GM23338 (cell line): ENCODE data around the gene SNAP47. TPM values are rescaled to one million over a fixed set of nuclear protein-coding genes. Genes with fewer than 3 reads are reported as not detected.

Experiments used
- ATAC-seq: fragments of 200-7000 bp; cut with Tn5 transposase; 3 replicates; pipeline ENCODE4 v1.9.1; 2020
- DNase-seq: peaks from one replicate; pipeline ENCODE4 v3.0.0-alpha.2; 2015; ENCODE audit warnings: low spot score
- H2AFZ ChIP-seq: fragments of 200-600 bp; sonication (generic); 2 replicates; pipeline ENCODE4 v1.8.0; 2016; ENCODE audit warnings: antibody characterized with exemption, mild to moderate bottlenecking, moderate library complexity
- H3F3A ChIP-seq: fragments of 200-600 bp; sonication (generic); replicated peaks from 2 replicates; pipeline ENCODE4 v1.8.0; 2017; ENCODE audit warnings: antibody characterized with exemption, mixed run types, low read depth
- H3K27ac ChIP-seq: fragments of 200-600 bp; sonication (generic); 2 replicates; pipeline ENCODE4 v1.6.1; 2016; ENCODE audit warnings: low read depth
- H3K27me3 ChIP-seq: fragments of 200-600 bp; sonication (generic); 2 replicates; pipeline ENCODE4 v1.8.0; 2016; ENCODE audit warnings: mild to moderate bottlenecking, mixed run types, moderate library complexity; ENCODE audit not compliant: insufficient read depth
- H3K36me3 ChIP-seq: fragments of 200-600 bp; sonication (generic); 2 replicates; pipeline ENCODE4 v1.8.0; 2016; ENCODE audit warnings: mild to moderate bottlenecking; ENCODE audit not compliant: insufficient read depth
- H3K4me1 ChIP-seq: fragments of 200-600 bp; sonication (generic); 2 replicates; pipeline ENCODE4 v1.8.0; 2016; ENCODE audit warnings: mild to moderate bottlenecking, moderate library complexity; ENCODE audit not compliant: insufficient read depth
- H3K4me2 ChIP-seq: fragments of 200-600 bp; sonication (generic); 2 replicates; pipeline ENCODE4 v1.7.1; 2017; ENCODE audit warnings: mixed run types
- H3K4me3 ChIP-seq: fragments of 200-600 bp; sonication (generic); 2 replicates; pipeline ENCODE4 v1.6.1; 2016; ENCODE audit warnings: mixed run types
- H3K79me2 ChIP-seq: fragments of 200-600 bp; sonication (generic); replicated peaks from 2 replicates; pipeline ENCODE4 v1.8.0; 2017; ENCODE audit warnings: mild to moderate bottlenecking; ENCODE audit not compliant: insufficient read depth
- H3K9me2 ChIP-seq: fragments of 200-600 bp; sonication (generic); 2 replicates; pipeline ENCODE4 v1.8.0; 2017; ENCODE audit not compliant: insufficient read depth
- H4K20me1 ChIP-seq: fragments of 200-600 bp; sonication (generic); replicated peaks from 2 replicates; pipeline ENCODE4 v1.8.0; 2017; ENCODE audit warnings: mild to moderate bottlenecking; ENCODE audit not compliant: insufficient read depth
- H3K27ac Mint-ChIP-seq: 2 replicates; pipeline ENCODE4 v1.8.0; 2020; ENCODE audit warnings: inconsistent platforms, mild to moderate bottlenecking, moderate library complexity, mixed read lengths
- H3K27me3 Mint-ChIP-seq: 3 replicates; pipeline ENCODE4 v1.8.0; 2022; ENCODE audit warnings: low read depth, mild to moderate bottlenecking, moderate library complexity, mixed read lengths, inconsistent platforms; ENCODE audit not compliant: insufficient read depth, poor library complexity
- H3K36me3 Mint-ChIP-seq: 3 replicates; pipeline ENCODE4 v1.8.0; 2021; ENCODE audit warnings: low read depth, mild to moderate bottlenecking, inconsistent platforms, moderate library complexity, mixed read lengths
- H3K4me1 Mint-ChIP-seq: 3 replicates; pipeline ENCODE4 v1.8.0; 2020; ENCODE audit warnings: mild to moderate bottlenecking, inconsistent platforms, mixed read lengths
- H3K4me3 Mint-ChIP-seq: 3 replicates; pipeline ENCODE4 v1.8.0; 2021; ENCODE audit warnings: moderate library complexity, mild to moderate bottlenecking, inconsistent platforms, mixed read lengths
- H3K9me3 Mint-ChIP-seq: 3 replicates; pipeline ENCODE4 v1.8.0; 2020; ENCODE audit warnings: moderate library complexity, mild to moderate bottlenecking, inconsistent platforms, mixed read lengths
- EZH2 ChIP-seq: fragments of 200-600 bp; sonication (generic); IDR thresholded peaks from one replicate; pipeline ENCODE4 v1.8.0; 2017; ENCODE audit warnings: antibody characterized with exemption, mild to moderate bottlenecking, low read depth; ENCODE audit not compliant: unreplicated experiment
- EZH2phosphoT487 ChIP-seq: fragments of 200-600 bp; sonication (generic); IDR thresholded peaks from one replicate; pipeline ENCODE4 v1.8.1; 2018; ENCODE audit warnings: antibody characterized with exemption; ENCODE audit not compliant: unreplicated experiment
- JUNB ChIP-seq: IDR thresholded peaks from one replicate; pipeline ENCODE4 v1.6.1; 2016; ENCODE audit warnings: antibody characterized with exemption; ENCODE audit not compliant: unreplicated experiment
- NANOG ChIP-seq: IDR thresholded peaks from 2 replicates; pipeline ENCODE4 v1.6.1; 2016; ENCODE audit warnings: antibody characterized with exemption, borderline replicate concordance
- POLR2AphosphoS5 ChIP-seq: IDR thresholded peaks from 2 replicates; pipeline ENCODE4 v1.6.1; 2016; ENCODE audit warnings: antibody characterized with exemption, low read depth
- STAT1 ChIP-seq: IDR thresholded peaks from one replicate; pipeline ENCODE4 v1.6.1; 2016; ENCODE audit warnings: antibody characterized with exemption; ENCODE audit not compliant: unreplicated experiment
- ZNF114 ChIP-seq: fragments of 250-450 bp; sonication (Bioruptor Pico); IDR thresholded peaks from 2 replicates; pipeline ENCODE4 v1.5.0; 2020; ENCODE audit warnings: mild to moderate bottlenecking, moderate library complexity
- ZNF331 ChIP-seq: fragments of 250-450 bp; sonication (Bioruptor Pico); IDR thresholded peaks from 2 replicates; pipeline ENCODE4 v1.5.0; 2020; ENCODE audit warnings: low read depth, mild to moderate bottlenecking, moderate library complexity
- polyA plus RNA-seq: library from polyadenylated mRNA; unstranded; fragments of >200 nt; fragmentation: Nextera tagmentation; extraction: Ambion mirVana; gene quantifications from 2 replicates; pipeline ENCODE4 v1.2.1, GENCODE V29; 2016
- total RNA-seq: library from RNA; depleted of rRNA; stranded (reverse); fragments of >200 nt; shearing (Covaris generic); gene quantifications from 2 replicates; pipeline ENCODE4 v1.2.3, GENCODE V29; 2014
- TF ChIP-seq, protein P1 (sequence below): IDR thresholded peaks from 2 replicates; pipeline ENCODE4 v1.6.1; 2016; ENCODE audit warnings: antibody characterized with exemption
- TF ChIP-seq, protein P2 (sequence below): fragments of 250-450 bp; sonication (Bioruptor Pico); IDR thresholded peaks from 2 replicates; pipeline ENCODE4 v1.5.0; 2020; ENCODE audit warnings: mild to moderate bottlenecking, moderate library complexity
- TF ChIP-seq, protein P3 (sequence below), 2 experiments: fragments of 200-600 bp in 1 of 2; sonication (generic) in 1 of 2; conservative IDR thresholded peaks; 2 replicates each; pipeline versions ENCODE4 v1.5.1 to v1.6.1; 2016 to 2017; ENCODE audit warnings: antibody characterized with exemption in 2 of 2, low read depth in 2 of 2, mild to moderate bottlenecking in 2 of 2, moderate library complexity in 1 of 2

The SNAP47 gene
- total and polyA plus RNA-seq, 2 experiments from 2014 or later: 19.5 to 51.8 TPM

DNA sequence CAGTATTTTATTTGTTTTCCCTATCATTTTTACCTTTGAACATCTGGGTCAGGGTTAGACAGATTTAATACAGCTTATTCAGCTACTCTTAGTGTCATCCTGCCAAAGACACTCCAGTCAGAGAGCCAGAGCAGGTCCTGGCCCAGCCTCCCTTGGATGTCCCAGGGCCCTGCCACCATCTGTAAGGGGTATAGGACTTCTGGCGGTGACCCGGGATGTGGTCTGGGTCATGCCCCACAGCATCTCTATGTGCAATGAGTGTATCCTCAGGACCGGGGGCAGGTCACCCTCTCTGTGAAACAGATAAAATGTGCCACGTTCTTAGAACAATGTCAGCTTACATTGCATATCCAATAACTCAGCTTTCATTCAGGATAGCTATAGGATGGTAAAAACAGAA is 42.4 kb downstream of the SNAP47 start:
- DNase-seq (no peak), ATAC-seq (no peak)
- Histone ChIP-seq H3K36me3 (no peaks in the 10 kb centered on the region), H3K9me2 (no peaks in the 10 kb centered on the region), H3K27ac (no peak overlapping the region), H3K79me2 (no peaks in the 10 kb centered on the region), H3K4me2 (no peak overlapping the region), H3K27me3 (no peaks in the 10 kb centered on the region), H2AFZ (no peak overlapping the region), H4K20me1 (peaks cover 5% of the 10 kb centered on the region; the same call in 1 of the 2 replicates), H3K4me1 (no peaks in the 10 kb centered on the region), H3F3A (no peaks in the 10 kb centered on the region), H3K4me3 (no peak overlapping the region)
- Mint-ChIP-seq H3K4me3 (no peak overlapping the region), H3K27ac (no peak overlapping the region), H3K4me1 (no peaks in the 10 kb centered on the region), H3K9me3 (no peaks in the 10 kb centered on the region), H3K27me3 (peaks cover 9% of the 10 kb centered on the region), H3K36me3 (no peaks in the 10 kb centered on the region)
- TF ChIP-seq NANOG (no peak), EZH2 (no peak)

DNA sequence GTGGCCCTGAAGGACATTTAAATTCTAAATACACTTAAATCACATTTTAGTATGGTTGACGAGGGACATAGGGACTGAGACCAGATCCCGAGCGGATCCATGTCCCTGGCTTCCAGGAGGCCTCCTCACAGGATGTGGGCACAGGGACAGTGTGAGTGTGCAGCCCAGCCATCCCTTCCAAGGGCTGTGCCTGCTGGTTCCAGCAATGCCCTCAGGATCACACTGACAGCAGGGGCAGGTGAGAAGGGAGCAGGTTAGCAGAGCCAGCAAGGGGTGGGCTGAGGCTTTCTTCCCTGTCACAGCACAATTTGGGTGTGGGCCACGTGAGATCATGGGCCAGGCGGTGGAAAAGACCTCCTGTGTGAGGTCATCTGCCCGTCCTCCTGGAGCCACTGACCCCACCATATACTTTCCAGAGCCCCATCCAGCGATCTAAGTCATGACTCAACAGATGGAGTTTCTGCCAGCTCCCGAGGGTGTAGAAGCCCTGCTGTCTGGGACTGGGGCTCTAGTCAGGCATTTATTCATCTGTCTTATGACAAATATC is 43.2 kb downstream of the SNAP47 start:
- H3K9me2 ChIP-seq: no peaks in the 10 kb centered on the region
- H3K4me2 ChIP-seq: no peak overlapping the region
- H3K79me2 ChIP-seq: no peaks in the 10 kb centered on the region
- H3K4me3 ChIP-seq: no peak overlapping the region
- Mint-ChIP-seq H3K4me3 (no peak overlapping the region), H3K9me3 (no peaks in the 10 kb centered on the region), H3K27me3 (peaks cover 9% of the 10 kb centered on the region), H3K36me3 (no peaks in the 10 kb centered on the region), H3K4me1 (no peaks in the 10 kb centered on the region), H3K27ac (no peak overlapping the region)
- ATAC-seq: no peak
- no peaks in the 10 kb centered on the region; the same call in 1 of the 2 replicates for H4K20me1 ChIP-seq
- DNase-seq: no peak
- no peaks in the 10 kb centered on the region for H3K27me3 ChIP-seq
- H3F3A ChIP-seq: no peaks in the 10 kb centered on the region
- no peak overlapping the region for H3K27ac ChIP-seq
- H2AFZ ChIP-seq: no peak overlapping the region
- no peaks in the 10 kb centered on the region for H3K36me3 ChIP-seq
- H3K4me1 ChIP-seq: no peaks in the 10 kb centered on the region
- no peak for TF ChIP-seq EZH2phosphoT487
- TF ChIP-seq, protein P1, sequence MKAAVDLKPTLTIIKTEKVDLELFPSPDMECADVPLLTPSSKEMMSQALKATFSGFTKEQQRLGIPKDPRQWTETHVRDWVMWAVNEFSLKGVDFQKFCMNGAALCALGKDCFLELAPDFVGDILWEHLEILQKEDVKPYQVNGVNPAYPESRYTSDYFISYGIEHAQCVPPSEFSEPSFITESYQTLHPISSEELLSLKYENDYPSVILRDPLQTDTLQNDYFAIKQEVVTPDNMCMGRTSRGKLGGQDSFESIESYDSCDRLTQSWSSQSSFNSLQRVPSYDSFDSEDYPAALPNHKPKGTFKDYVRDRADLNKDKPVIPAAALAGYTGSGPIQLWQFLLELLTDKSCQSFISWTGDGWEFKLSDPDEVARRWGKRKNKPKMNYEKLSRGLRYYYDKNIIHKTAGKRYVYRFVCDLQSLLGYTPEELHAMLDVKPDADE: no peak
- TF ChIP-seq ZNF331 (CRISPR knock-in tag): no peak
- no peak for TF ChIP-seq JUNB
- no peak for TF ChIP-seq ZNF114 (CRISPR knock-in tag)
- TF ChIP-seq STAT1: no peak
- TF ChIP-seq, protein P2, sequence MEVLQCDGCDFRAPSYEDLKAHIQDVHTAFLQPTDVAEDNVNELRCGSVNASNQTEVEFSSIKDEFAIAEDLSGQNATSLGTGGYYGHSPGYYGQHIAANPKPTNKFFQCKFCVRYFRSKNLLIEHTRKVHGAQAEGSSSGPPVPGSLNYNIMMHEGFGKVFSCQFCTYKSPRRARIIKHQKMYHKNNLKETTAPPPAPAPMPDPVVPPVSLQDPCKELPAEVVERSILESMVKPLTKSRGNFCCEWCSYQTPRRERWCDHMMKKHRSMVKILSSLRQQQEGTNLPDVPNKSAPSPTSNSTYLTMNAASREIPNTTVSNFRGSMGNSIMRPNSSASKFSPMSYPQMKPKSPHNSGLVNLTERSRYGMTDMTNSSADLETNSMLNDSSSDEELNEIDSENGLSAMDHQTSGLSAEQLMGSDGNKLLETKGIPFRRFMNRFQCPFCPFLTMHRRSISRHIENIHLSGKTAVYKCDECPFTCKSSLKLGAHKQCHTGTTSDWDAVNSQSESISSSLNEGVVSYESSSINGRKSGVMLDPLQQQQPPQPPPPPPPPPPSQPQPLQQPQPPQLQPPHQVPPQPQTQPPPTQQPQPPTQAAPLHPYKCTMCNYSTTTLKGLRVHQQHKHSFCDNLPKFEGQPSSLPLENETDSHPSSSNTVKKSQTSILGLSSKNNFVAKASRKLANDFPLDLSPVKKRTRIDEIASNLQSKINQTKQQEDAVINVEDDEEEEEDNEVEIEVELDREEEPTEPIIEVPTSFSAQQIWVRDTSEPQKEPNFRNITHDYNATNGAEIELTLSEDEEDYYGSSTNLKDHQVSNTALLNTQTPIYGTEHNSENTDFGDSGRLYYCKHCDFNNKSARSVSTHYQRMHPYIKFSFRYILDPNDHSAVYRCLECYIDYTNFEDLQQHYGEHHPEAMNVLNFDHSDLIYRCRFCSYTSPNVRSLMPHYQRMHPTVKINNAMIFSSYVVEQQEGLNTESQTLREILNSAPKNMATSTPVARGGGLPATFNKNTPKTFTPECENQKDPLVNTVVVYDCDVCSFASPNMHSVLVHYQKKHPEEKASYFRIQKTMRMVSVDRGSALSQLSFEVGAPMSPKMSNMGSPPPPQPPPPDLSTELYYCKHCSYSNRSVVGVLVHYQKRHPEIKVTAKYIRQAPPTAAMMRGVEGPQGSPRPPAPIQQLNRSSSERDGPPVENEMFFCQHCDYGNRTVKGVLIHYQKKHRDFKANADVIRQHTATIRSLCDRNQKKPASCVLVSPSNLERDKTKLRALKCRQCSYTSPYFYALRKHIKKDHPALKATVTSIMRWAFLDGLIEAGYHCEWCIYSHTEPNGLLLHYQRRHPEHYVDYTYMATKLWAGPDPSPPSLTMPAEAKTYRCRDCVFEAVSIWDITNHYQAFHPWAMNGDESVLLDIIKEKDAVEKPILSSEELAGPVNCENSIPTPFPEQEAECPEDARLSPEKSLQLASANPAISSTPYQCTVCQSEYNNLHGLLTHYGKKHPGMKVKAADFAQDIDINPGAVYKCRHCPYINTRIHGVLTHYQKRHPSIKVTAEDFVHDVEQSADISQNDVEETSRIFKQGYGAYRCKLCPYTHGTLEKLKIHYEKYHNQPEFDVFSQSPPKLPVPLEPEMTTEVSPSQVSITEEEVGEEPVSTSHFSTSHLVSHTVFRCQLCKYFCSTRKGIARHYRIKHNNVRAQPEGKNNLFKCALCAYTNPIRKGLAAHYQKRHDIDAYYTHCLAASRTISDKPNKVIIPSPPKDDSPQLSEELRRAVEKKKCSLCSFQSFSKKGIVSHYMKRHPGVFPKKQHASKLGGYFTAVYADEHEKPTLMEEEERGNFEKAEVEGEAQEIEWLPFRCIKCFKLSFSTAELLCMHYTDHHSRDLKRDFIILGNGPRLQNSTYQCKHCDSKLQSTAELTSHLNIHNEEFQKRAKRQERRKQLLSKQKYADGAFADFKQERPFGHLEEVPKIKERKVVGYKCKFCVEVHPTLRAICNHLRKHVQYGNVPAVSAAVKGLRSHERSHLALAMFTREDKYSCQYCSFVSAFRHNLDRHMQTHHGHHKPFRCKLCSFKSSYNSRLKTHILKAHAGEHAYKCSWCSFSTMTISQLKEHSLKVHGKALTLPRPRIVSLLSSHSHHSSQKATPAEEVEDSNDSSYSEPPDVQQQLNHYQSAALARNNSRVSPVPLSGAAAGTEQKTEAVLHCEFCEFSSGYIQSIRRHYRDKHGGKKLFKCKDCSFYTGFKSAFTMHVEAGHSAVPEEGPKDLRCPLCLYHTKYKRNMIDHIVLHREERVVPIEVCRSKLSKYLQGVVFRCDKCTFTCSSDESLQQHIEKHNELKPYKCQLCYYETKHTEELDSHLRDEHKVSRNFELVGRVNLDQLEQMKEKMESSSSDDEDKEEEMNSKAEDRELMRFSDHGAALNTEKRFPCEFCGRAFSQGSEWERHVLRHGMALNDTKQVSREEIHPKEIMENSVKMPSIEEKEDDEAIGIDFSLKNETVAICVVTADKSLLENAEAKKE (CRISPR knock-in tag): no peak
- TF ChIP-seq NANOG: no peak
- no peak for TF ChIP-seq POLR2AphosphoS5
- TF ChIP-seq, protein P3, sequence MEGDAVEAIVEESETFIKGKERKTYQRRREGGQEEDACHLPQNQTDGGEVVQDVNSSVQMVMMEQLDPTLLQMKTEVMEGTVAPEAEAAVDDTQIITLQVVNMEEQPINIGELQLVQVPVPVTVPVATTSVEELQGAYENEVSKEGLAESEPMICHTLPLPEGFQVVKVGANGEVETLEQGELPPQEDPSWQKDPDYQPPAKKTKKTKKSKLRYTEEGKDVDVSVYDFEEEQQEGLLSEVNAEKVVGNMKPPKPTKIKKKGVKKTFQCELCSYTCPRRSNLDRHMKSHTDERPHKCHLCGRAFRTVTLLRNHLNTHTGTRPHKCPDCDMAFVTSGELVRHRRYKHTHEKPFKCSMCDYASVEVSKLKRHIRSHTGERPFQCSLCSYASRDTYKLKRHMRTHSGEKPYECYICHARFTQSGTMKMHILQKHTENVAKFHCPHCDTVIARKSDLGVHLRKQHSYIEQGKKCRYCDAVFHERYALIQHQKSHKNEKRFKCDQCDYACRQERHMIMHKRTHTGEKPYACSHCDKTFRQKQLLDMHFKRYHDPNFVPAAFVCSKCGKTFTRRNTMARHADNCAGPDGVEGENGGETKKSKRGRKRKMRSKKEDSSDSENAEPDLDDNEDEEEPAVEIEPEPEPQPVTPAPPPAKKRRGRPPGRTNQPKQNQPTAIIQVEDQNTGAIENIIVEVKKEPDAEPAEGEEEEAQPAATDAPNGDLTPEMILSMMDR (conservative IDR thresholded peaks at IDR 0.05; ENCODE audit: low read depth in 2 of 2): no peak
